ENCODE data around the gene CAMK2A. TPM values are rescaled to one million over a fixed set of nuclear protein-coding genes. Genes with fewer than 3 reads are reported as not detected.

CAMK2A gene
- total RNA-seq, 1 experiment from 2014 or later = 0.33 TPM

- no peak overlapping the region for H3K27ac Mint-ChIP-seq
- no peak overlapping the region for H2BK120ac ChIP-seq (ENCODE audit: low read depth, low read length, poor library complexity, severe bottlenecking)
- peaks cover 15 to 18% of the 10 kb centered on the region in 2 experiments for H3K4me1 Mint-ChIP-seq
- H4K5ac ChIP-seq (ENCODE audit: insufficient read length, low read depth, low read length) = no peak overlapping the region
- no CpG with 5 or more reads among the region's 6 CpGs for WGBS (ENCODE audit: extremely low coverage, insufficient read length, low lambda C conversion rate)
- no peak overlapping the region for H4K91ac ChIP-seq (ENCODE audit: insufficient read length, low read depth, low read length)
- H3K9ac ChIP-seq (ENCODE audit: extremely low read depth, insufficient read length, low read length) = no peak overlapping the region
- no peak for DNase-seq
- H3K4ac ChIP-seq (ENCODE audit: low read depth, low read length) = no peak overlapping the region
- no peak overlapping the region for H2BK5ac ChIP-seq (ENCODE audit: insufficient read length, low read length)
- H4K8ac ChIP-seq (replicated peaks; ENCODE audit: insufficient read length, low read depth, low read length) = no peak overlapping the region
- no peak overlapping the region for H2AK5ac ChIP-seq (ENCODE audit: insufficient read length, low read length)
- no peaks in the 10 kb centered on the region for H3K4me1 ChIP-seq (ENCODE audit: insufficient read depth, low read length)
- H2BK20ac ChIP-seq (ENCODE audit: low read depth, low read length, poor library complexity, severe bottlenecking) = no peak overlapping the region
- no peak overlapping the region for H2AFZ ChIP-seq (ENCODE audit: low read length)
- no peaks in the 10 kb centered on the region for H3K9me3 Mint-ChIP-seq
- H3K23me2 ChIP-seq (ENCODE audit: insufficient read length, low read depth, low read length, poor library complexity, severe bottlenecking) = no peaks in the 10 kb centered on the region
- H3K27me3 ChIP-seq (ENCODE audit: insufficient read depth, low read length) = no peaks in the 10 kb centered on the region
- H2BK12ac ChIP-seq (ENCODE audit: insufficient read length, low read depth, low read length) = no peak overlapping the region
- H3K27me3 Mint-ChIP-seq (ENCODE audit: low read depth) = peaks cover 5% of the 10 kb centered on the region
- no peak for TF ChIP-seq CTCF (conservative IDR thresholded peaks at IDR 0.05)
- no peak overlapping the region for H3K4me3 Mint-ChIP-seq
- no peak overlapping the region for H3K56ac ChIP-seq (ENCODE audit: insufficient read length, low read depth, low read length)
- H3K27ac ChIP-seq (ENCODE audit: insufficient read length, low read depth, low read length) = no peak overlapping the region
- no peaks in the 10 kb centered on the region for H4K20me1 ChIP-seq (ENCODE audit: control insufficient read depth, insufficient read depth, insufficient read length)
- no peaks in the 10 kb centered on the region for H3K79me2 ChIP-seq (ENCODE audit: insufficient read depth, low read length)
- no peaks in the 10 kb centered on the region for H3K79me1 ChIP-seq (ENCODE audit: insufficient read depth, low read depth, low read length, poor library complexity, severe bottlenecking)
- no peaks in the 10 kb centered on the region for H3K36me3 Mint-ChIP-seq (ENCODE audit: insufficient read depth in 1 of 3, low read depth in 3 of 3)
- no peak overlapping the region for H3K18ac ChIP-seq (ENCODE audit: insufficient read length, low read depth, low read length)
- no peak overlapping the region for H2BK15ac ChIP-seq (ENCODE audit: low read depth, low read length)
- no peak overlapping the region for H3K14ac ChIP-seq (ENCODE audit: insufficient read depth, low read length)
- H3K23ac ChIP-seq (ENCODE audit: insufficient read length, low read depth, low read length) = no peak overlapping the region
- H3K4me2 ChIP-seq (ENCODE audit: insufficient read depth, insufficient read length, low read length) = no peak overlapping the region
- no peak overlapping the region for H3T11ph ChIP-seq (ENCODE audit: low read length)
- no peaks in the 10 kb centered on the region for H3K9me3 ChIP-seq (ENCODE audit: control insufficient read depth, low read depth, low read length)
Measured at GRCh38 chr5:150312518-150312917, 22.9 kb upstream of the CAMK2A start.

All from H9 (cell line).